ENCODE measurements around the gene GAL. TPM values are rescaled to one million over a fixed set of nuclear protein-coding genes. Genes with fewer than 3 reads are reported as not detected.
A peak's percentile ranks its signal among the peaks of the same experiment; 100 is the strongest.

The GAL gene
- total RNA-seq, 1 experiment from 2014 or later = 65.2 TPM

DNA sequence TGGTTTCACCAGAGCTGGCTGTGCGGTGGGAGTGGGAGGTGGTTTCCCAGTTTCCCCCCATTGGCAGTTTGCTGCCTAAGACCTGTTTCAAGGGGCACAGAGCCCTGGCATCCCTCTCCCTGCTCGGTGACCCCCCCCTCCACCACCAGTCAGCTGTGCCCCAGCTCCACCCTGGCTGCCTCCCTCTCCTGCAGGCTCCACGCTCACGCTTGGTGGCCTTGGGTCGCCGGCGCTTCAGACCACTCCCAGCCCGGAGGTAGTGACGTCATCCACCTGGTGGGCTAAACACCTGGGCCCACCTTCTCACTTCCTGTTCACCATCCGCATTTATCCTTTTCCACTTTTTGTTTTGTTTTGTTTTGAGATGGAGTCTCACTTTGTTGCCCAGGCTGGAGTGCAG is 7.8 kb downstream of the GAL start:
- H3K18ac ChIP-seq (ENCODE audit: insufficient read length, low read depth, low read length) = no peak overlapping the region
- Mint-ChIP-seq H3K4me1 (peaks cover 49 to 60% of the 10 kb centered on the region in 2 experiments), H3K9me3 (peaks cover 2 to 6% of the 10 kb centered on the region in 2 experiments; a peak in 1 of 5 replicates), H3K27me3 (ENCODE audit: low read depth) (no peaks in the 10 kb centered on the region; the same call in 1 of the 2 replicates), H3K4me3 (no peak overlapping the region), H3K36me3 (ENCODE audit: insufficient read depth in 1 of 3, low read depth in 3 of 3) (peaks cover 3 to 38% (median 29%) of the 10 kb centered on the region in 3 experiments; a peak in 6 of 7 replicates), H3K27ac (peak overlapping the region in 1 of 3 experiments; percentile 91; a peak in 2 of 7 replicates)
- H2BK20ac ChIP-seq (ENCODE audit: low read depth, low read length, poor library complexity, severe bottlenecking) = no peak overlapping the region
- H3K9ac ChIP-seq (ENCODE audit: extremely low read depth, insufficient read length, low read length) = no peak overlapping the region
- no peaks in the 10 kb centered on the region for H3K23me2 ChIP-seq (ENCODE audit: insufficient read length, low read depth, low read length, poor library complexity, severe bottlenecking)
- DNase-seq = peak; percentile 41
- TF ChIP-seq, protein P1, sequence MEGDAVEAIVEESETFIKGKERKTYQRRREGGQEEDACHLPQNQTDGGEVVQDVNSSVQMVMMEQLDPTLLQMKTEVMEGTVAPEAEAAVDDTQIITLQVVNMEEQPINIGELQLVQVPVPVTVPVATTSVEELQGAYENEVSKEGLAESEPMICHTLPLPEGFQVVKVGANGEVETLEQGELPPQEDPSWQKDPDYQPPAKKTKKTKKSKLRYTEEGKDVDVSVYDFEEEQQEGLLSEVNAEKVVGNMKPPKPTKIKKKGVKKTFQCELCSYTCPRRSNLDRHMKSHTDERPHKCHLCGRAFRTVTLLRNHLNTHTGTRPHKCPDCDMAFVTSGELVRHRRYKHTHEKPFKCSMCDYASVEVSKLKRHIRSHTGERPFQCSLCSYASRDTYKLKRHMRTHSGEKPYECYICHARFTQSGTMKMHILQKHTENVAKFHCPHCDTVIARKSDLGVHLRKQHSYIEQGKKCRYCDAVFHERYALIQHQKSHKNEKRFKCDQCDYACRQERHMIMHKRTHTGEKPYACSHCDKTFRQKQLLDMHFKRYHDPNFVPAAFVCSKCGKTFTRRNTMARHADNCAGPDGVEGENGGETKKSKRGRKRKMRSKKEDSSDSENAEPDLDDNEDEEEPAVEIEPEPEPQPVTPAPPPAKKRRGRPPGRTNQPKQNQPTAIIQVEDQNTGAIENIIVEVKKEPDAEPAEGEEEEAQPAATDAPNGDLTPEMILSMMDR (conservative IDR thresholded peaks at IDR 0.05) = no peak
- no peak overlapping the region for H3K23ac ChIP-seq (ENCODE audit: insufficient read length, low read depth, low read length)
- H2BK12ac ChIP-seq (ENCODE audit: insufficient read length, low read depth, low read length) = no peak overlapping the region
- H3T11ph ChIP-seq (ENCODE audit: low read length) = no peak overlapping the region
- H4K8ac ChIP-seq (replicated peaks; ENCODE audit: insufficient read length, low read depth, low read length) = no peak overlapping the region
- no peaks in the 10 kb centered on the region for H4K20me1 ChIP-seq (ENCODE audit: control insufficient read depth, insufficient read depth, insufficient read length)
- H3K4me2 ChIP-seq (ENCODE audit: insufficient read depth, insufficient read length, low read length) = no peak overlapping the region
- no peaks in the 10 kb centered on the region for H3K79me1 ChIP-seq (ENCODE audit: insufficient read depth, low read depth, low read length, poor library complexity, severe bottlenecking)
- H4K91ac ChIP-seq (ENCODE audit: insufficient read length, low read depth, low read length) = no peak overlapping the region
- H2BK15ac ChIP-seq (ENCODE audit: low read depth, low read length) = no peak overlapping the region
- no CpG with 5 or more reads among the region's 10 CpGs for WGBS (ENCODE audit: extremely low coverage, insufficient read length, low lambda C conversion rate)
- H4K5ac ChIP-seq (ENCODE audit: insufficient read length, low read depth, low read length) = no peak overlapping the region
- H2BK5ac ChIP-seq (ENCODE audit: insufficient read length, low read length) = no peak overlapping the region
- H3K79me2 ChIP-seq (ENCODE audit: insufficient read depth, low read length) = no peaks in the 10 kb centered on the region
- H3K9me3 ChIP-seq (ENCODE audit: control insufficient read depth, low read depth, low read length) = no peaks in the 10 kb centered on the region
- no peak overlapping the region for H2BK120ac ChIP-seq (ENCODE audit: low read depth, low read length, poor library complexity, severe bottlenecking)
- no peak overlapping the region for H3K14ac ChIP-seq (ENCODE audit: insufficient read depth, low read length)
- H3K56ac ChIP-seq (ENCODE audit: insufficient read length, low read depth, low read length) = no peak overlapping the region
- H3K4me1 ChIP-seq (ENCODE audit: insufficient read depth, low read length) = peaks cover 2% of the 10 kb centered on the region; the same call in 1 of the 2 replicates
- no peak overlapping the region for H2AK5ac ChIP-seq (ENCODE audit: insufficient read length, low read length)
- no peak overlapping the region for H2AFZ ChIP-seq (ENCODE audit: low read length)
- no peak overlapping the region for H3K27ac ChIP-seq (ENCODE audit: insufficient read length, low read depth, low read length)
- H3K27me3 ChIP-seq (ENCODE audit: insufficient read depth, low read length) = no peaks in the 10 kb centered on the region
- H3K4ac ChIP-seq (ENCODE audit: low read depth, low read length) = no peak overlapping the region
